ENCODE data around the gene PRM2. TPM values are rescaled to one million over a fixed set of nuclear protein-coding genes. Genes with fewer than 3 reads are reported as not detected.
A peak's percentile ranks its signal among the peaks of the same experiment; 100 is the strongest.

Gene PRM2
- total and polyA plus RNA-seq, 7 experiments from 2014 or later = not detected

- peaks cover 0 to 8% (median 6%) of the 10 kb centered on the region in 3 experiments for H3K36me3 ChIP-seq (ENCODE audit: control insufficient read depth in 2 of 3, insufficient read depth in 3 of 3, low read length in 3 of 3)
- DNase-seq (peak; percentile 52 to 82 (median 74)), ATAC-seq (peak; percentile 50)
- ChIA-PET POLR2A (interaction anchor here (0.6 to 8.2 kb wide), 9 partner anchors 11 to 307 kb away, joined by 3 to 244 read pairs (median 4); partner anchors contain the start of gene CLEC16A), CTCF (interaction anchor here (0.6 to 1.5 kb wide), 6 partner anchors 12 to 395 kb away, joined by 3 to 5 read pairs (median 4); no protein-coding TSS in a partner anchor)
- peak overlapping the region; percentile 85 for H3K4me3 ChIP-seq (ENCODE audit: low read length)
- H3K27me3 ChIP-seq (ENCODE audit: control insufficient read depth in 2 of 2, insufficient read depth in 2 of 2, low read length in 2 of 2) = no peaks in the 10 kb centered on the region
- Mint-ChIP-seq H3K27ac (peak overlapping the region; percentile 86 to 96 (median 92)), H3K36me3 (peaks cover 0 to 55% (median 5%) of the 10 kb centered on the region in 5 donors), H3K4me3 (peak overlapping the region; percentile 68 to 94 (median 82)), H3K27me3 (no peaks in the 10 kb centered on the region), H3K9me3 (peaks cover 0 to 2% (median 0%) of the 10 kb centered on the region in 11 donors), H3K4me1 (peaks cover 18 to 51% (median 31%) of the 10 kb centered on the region in 7 donors)
- no peaks in the 10 kb centered on the region for H3K9me3 ChIP-seq (ENCODE audit: control insufficient read depth in 2 of 3, low read length in 3 of 3)
- H3K4me1 ChIP-seq (ENCODE audit: control insufficient read depth in 2 of 2, insufficient read depth in 2 of 2, low read length in 2 of 2) = peaks cover 26 to 34% of the 10 kb centered on the region in 2 donors
- H3K27ac ChIP-seq (ENCODE audit: low read depth, low read length) = peak overlapping the region; percentile 46
- intact Hi-C loops (cut with micrococcal nuclease) = loop anchor here (1.0 to 10.0 kb wide), 9 partner anchors 19 to 833 kb away; partner anchors contain the start of genes LITAF (in 1 of the 2) and NUBP1 (in 1 of the 2)
Observed at GRCh38 chr16:11251525-11252481, 24.5 kb downstream of the PRM2 start.

GRCh38 chr16:11250786-11251524 lies 25.3 kb downstream of the PRM2 start:
- peak overlapping the region; percentile 46 for H3K27ac ChIP-seq (ENCODE audit: low read depth, low read length)
- POLR2A ChIA-PET = interaction anchor here (1.1 to 1.2 kb wide), 2 partner anchors 12 to 15 kb away, joined by 3 to 6 read pairs; no protein-coding TSS in a partner anchor
- Mint-ChIP-seq H3K4me3 (peak overlapping the region in 1 of 10 donors; percentile 6), H3K36me3 (peaks cover 0 to 55% (median 5%) of the 10 kb centered on the region in 5 donors), H3K27ac (peak overlapping the region in 7 of 9 donors; percentile 25 to 92 (median 83)), H3K27me3 (no peaks in the 10 kb centered on the region), H3K9me3 (no peaks in the 10 kb centered on the region), H3K4me1 (peaks cover 18 to 55% (median 31%) of the 10 kb centered on the region in 7 donors)
- H3K27me3 ChIP-seq (ENCODE audit: control insufficient read depth in 2 of 2, insufficient read depth in 2 of 2, low read length in 2 of 2) = no peaks in the 10 kb centered on the region
- ATAC-seq = no peak
- intact Hi-C loops (cut with micrococcal nuclease) = loop anchor here (10.0 kb wide), 4 partner anchors 196 to 834 kb away; partner anchors contain the start of genes LITAF (in 1 of the 2) and NUBP1 (in 1 of the 2)
- H3K4me1 ChIP-seq (ENCODE audit: control insufficient read depth in 2 of 2, insufficient read depth in 2 of 2, low read length in 2 of 2) = peaks cover 25 to 33% of the 10 kb centered on the region in 2 donors
- no peak for DNase-seq
- no peaks in the 10 kb centered on the region for H3K9me3 ChIP-seq (ENCODE audit: control insufficient read depth in 2 of 3, low read length in 3 of 3)
- peaks cover 0 to 6% (median 3%) of the 10 kb centered on the region in 3 experiments for H3K36me3 ChIP-seq (ENCODE audit: control insufficient read depth in 2 of 3, insufficient read depth in 3 of 3, low read length in 3 of 3)
- CTCF ChIA-PET = no interaction called here
- H3K4me3 ChIP-seq (ENCODE audit: low read length) = no peak overlapping the region

GRCh38 chr16:11250091-11250785 lies 26.0 kb downstream of the PRM2 start:
- Mint-ChIP-seq H3K9me3 (no peaks in the 10 kb centered on the region), H3K4me3 (peak overlapping the region in 2 of 10 donors; percentile 6 to 43), H3K4me1 (peaks cover 18 to 62% (median 31%) of the 10 kb centered on the region in 7 donors), H3K36me3 (peaks cover 0 to 54% (median 5%) of the 10 kb centered on the region in 5 donors), H3K27ac (peak overlapping the region in 8 of 9 donors; percentile 25 to 92 (median 60)), H3K27me3 (no peaks in the 10 kb centered on the region)
- Histone ChIP-seq H3K27ac (ENCODE audit: low read depth, low read length) (no peak overlapping the region), H3K9me3 (ENCODE audit: control insufficient read depth in 2 of 3, low read length in 3 of 3) (no peaks in the 10 kb centered on the region), H3K4me1 (ENCODE audit: control insufficient read depth in 2 of 2, insufficient read depth in 2 of 2, low read length in 2 of 2) (peaks cover 25 to 33% of the 10 kb centered on the region in 2 donors), H3K36me3 (ENCODE audit: control insufficient read depth in 2 of 3, insufficient read depth in 3 of 3, low read length in 3 of 3) (peaks cover 0 to 6% (median under 1%) of the 10 kb centered on the region in 3 experiments), H3K27me3 (ENCODE audit: control insufficient read depth in 2 of 2, insufficient read depth in 2 of 2, low read length in 2 of 2) (no peaks in the 10 kb centered on the region), H3K4me3 (ENCODE audit: low read length) (no peak overlapping the region)
- DNase-seq = no peak
- POLR2A ChIA-PET = no interaction called here
- intact Hi-C loops (cut with micrococcal nuclease) = loop anchor here (10.0 kb wide), 4 partner anchors 195 to 835 kb away; partner anchors contain the start of genes LITAF (in 1 of the 2) and NUBP1 (in 1 of the 2)
- no peak for ATAC-seq
- CTCF ChIA-PET = no interaction called here

GRCh38 chr16:11249233-11250061 lies 26.8 kb downstream of the PRM2 start:
- Mint-ChIP-seq H3K27me3 (no peaks in the 10 kb centered on the region), H3K9me3 (no peaks in the 10 kb centered on the region), H3K4me3 (no peak overlapping the region), H3K36me3 (peaks cover 0 to 49% (median 5%) of the 10 kb centered on the region in 5 donors), H3K4me1 (peaks cover 17 to 69% (median 32%) of the 10 kb centered on the region in 7 donors), H3K27ac (peak overlapping the region in 7 of 9 donors; percentile 17 to 78 (median 62))
- intact Hi-C loops (cut with micrococcal nuclease) = loop anchor here (10.0 kb wide), 4 partner anchors 195 to 835 kb away; partner anchors contain the start of genes LITAF (in 1 of the 2) and NUBP1 (in 1 of the 2)
- Histone ChIP-seq H3K27me3 (ENCODE audit: control insufficient read depth in 2 of 2, insufficient read depth in 2 of 2, low read length in 2 of 2) (no peaks in the 10 kb centered on the region), H3K36me3 (ENCODE audit: control insufficient read depth in 2 of 3, insufficient read depth in 3 of 3, low read length in 3 of 3) (peaks cover 0 to 6% (median 0%) of the 10 kb centered on the region in 3 experiments), H3K4me1 (ENCODE audit: control insufficient read depth in 2 of 2, insufficient read depth in 2 of 2, low read length in 2 of 2) (peaks cover 25 to 31% of the 10 kb centered on the region in 2 donors), H3K4me3 (ENCODE audit: low read length) (no peak overlapping the region), H3K27ac (ENCODE audit: low read depth, low read length) (no peak overlapping the region), H3K9me3 (ENCODE audit: control insufficient read depth in 2 of 3, low read length in 3 of 3) (no peaks in the 10 kb centered on the region)
- CTCF ChIA-PET = no interaction called here
- POLR2A ChIA-PET = no interaction called here
- no peak for ATAC-seq
- DNase-seq = no peak

GRCh38 chr16:11248133-11248532 lies 28.1 kb downstream of the PRM2 start:
- no peaks in the 10 kb centered on the region for H3K27me3 ChIP-seq (ENCODE audit: control insufficient read depth in 2 of 2, insufficient read depth in 2 of 2, low read length in 2 of 2)
- no peak for ATAC-seq
- Mint-ChIP-seq H3K4me1 (peaks cover 10 to 63% (median 22%) of the 10 kb centered on the region in 7 donors), H3K27ac (peak overlapping the region in 2 of 9 donors; percentile 32 to 62), H3K4me3 (no peak overlapping the region), H3K9me3 (no peaks in the 10 kb centered on the region), H3K36me3 (peaks cover 0 to 37% (median 5%) of the 10 kb centered on the region in 5 donors), H3K27me3 (no peaks in the 10 kb centered on the region)
- peaks cover 15 to 21% of the 10 kb centered on the region in 2 donors for H3K4me1 ChIP-seq (ENCODE audit: control insufficient read depth in 2 of 2, insufficient read depth in 2 of 2, low read length in 2 of 2)
- H3K36me3 ChIP-seq (ENCODE audit: control insufficient read depth in 2 of 3, insufficient read depth in 3 of 3, low read length in 3 of 3) = peaks cover 0 to 5% (median 0%) of the 10 kb centered on the region in 3 experiments
- no peak overlapping the region for H3K27ac ChIP-seq (ENCODE audit: low read depth, low read length)
- H3K4me3 ChIP-seq (ENCODE audit: low read length) = no peak overlapping the region
- DNase-seq = no peak
- no peaks in the 10 kb centered on the region for H3K9me3 ChIP-seq (ENCODE audit: control insufficient read depth in 2 of 3, low read length in 3 of 3)
- ChIA-PET CTCF (interaction anchor here (0.6 kb wide), 1 partner anchor 299 kb away, joined by 3 read pairs; no protein-coding TSS in a partner anchor), POLR2A (interaction anchor here (0.9 to 1.7 kb wide), 2 partner anchors 8 to 23 kb away, joined by 3 to 9 read pairs; partner anchors contain the start of gene SOCS1)
- intact Hi-C loops (cut with micrococcal nuclease) = no loop called here

All from naive thymus-derived CD4-positive, alpha-beta T cell (primary cell).